Measurements from ENCODE around the gene GAREM1. TPM values are rescaled to one million over a fixed set of nuclear protein-coding genes. Genes with fewer than 3 reads are reported as not detected.

GAREM1 gene
- total RNA-seq, 1 donor from 2014 or later = 5.1 TPM

- no peak for DNase-seq (ENCODE audit: low spot score)
- Histone ChIP-seq H4K20me1 (ENCODE audit: low read depth) (no peaks in the 10 kb centered on the region), H3K9ac (no peak overlapping the region), H3K4me3 (no peak overlapping the region), H3K36me3 (no peaks in the 10 kb centered on the region), H3K4me1 (peaks cover 4% of the 10 kb centered on the region), H3F3A (ENCODE audit: low read depth) (no peaks in the 10 kb centered on the region), H2AFZ (replicated peaks) (no peak overlapping the region), H3K4me2 (no peak overlapping the region), H3K27me3 (no peaks in the 10 kb centered on the region), H3K79me2 (ENCODE audit: low read depth) (no peaks in the 10 kb centered on the region), H3K27ac (no peak overlapping the region), H3K9me3 (ENCODE audit: low read depth) (no peaks in the 10 kb centered on the region)
- Mint-ChIP-seq H3K4me1 (peaks cover 5% of the 10 kb centered on the region), H3K36me3 (no peaks in the 10 kb centered on the region), H3K9me3 (no peaks in the 10 kb centered on the region), H3K27me3 (ENCODE audit: insufficient read depth, low read depth) (peaks cover 2% of the 10 kb centered on the region), H3K4me3 (no peak overlapping the region), H3K27ac (no peak overlapping the region)
- no peak for TF ChIP-seq EZH2phosphoT487 (IDR thresholded peaks at IDR 0.05)
- no peak for TF ChIP-seq EZH2 (IDR thresholded peaks at IDR 0.05)
- no peak for TF ChIP-seq CTCF (IDR thresholded peaks at IDR 0.05)
Observed at GRCh38 chr18:32261003-32261402, 209.7 kb downstream of the GAREM1 start.

- no peaks in the 10 kb centered on the region for H3K9me3 Mint-ChIP-seq
- H3K4me3 Mint-ChIP-seq = no peak overlapping the region
- TF ChIP-seq CTCF (IDR thresholded peaks at IDR 0.05) (no peak), EZH2phosphoT487 (IDR thresholded peaks at IDR 0.05) (no peak), EZH2 (IDR thresholded peaks at IDR 0.05) (no peak)
Observed at GRCh38 chr18:32259553-32259952, 211.1 kb downstream of the GAREM1 start.

GRCh38 chr18:32258558-32259204 lies 212.0 kb downstream of the GAREM1 start:
- Mint-ChIP-seq H3K4me1 (peaks cover 5% of the 10 kb centered on the region), H3K36me3 (no peaks in the 10 kb centered on the region), H3K4me3 (no peak overlapping the region), H3K9me3 (no peaks in the 10 kb centered on the region), H3K27me3 (ENCODE audit: insufficient read depth, low read depth) (peaks cover 2% of the 10 kb centered on the region), H3K27ac (no peak overlapping the region)
- Histone ChIP-seq H3K4me1 (peaks cover 4% of the 10 kb centered on the region), H3K9me3 (ENCODE audit: low read depth) (no peaks in the 10 kb centered on the region), H3K9ac (no peak overlapping the region), H2AFZ (replicated peaks) (no peak overlapping the region), H3K4me2 (no peak overlapping the region), H3K4me3 (no peak overlapping the region), H4K20me1 (ENCODE audit: low read depth) (no peaks in the 10 kb centered on the region), H3K27me3 (no peaks in the 10 kb centered on the region), H3K27ac (no peak overlapping the region), H3F3A (ENCODE audit: low read depth) (no peaks in the 10 kb centered on the region), H3K36me3 (no peaks in the 10 kb centered on the region), H3K79me2 (ENCODE audit: low read depth) (no peaks in the 10 kb centered on the region)
- TF ChIP-seq EZH2phosphoT487 (IDR thresholded peaks at IDR 0.05) = no peak
- TF ChIP-seq EZH2 (IDR thresholded peaks at IDR 0.05) = no peak
- no peak for TF ChIP-seq CTCF (IDR thresholded peaks at IDR 0.05)
- no peak for DNase-seq (ENCODE audit: low spot score)

More at GRCh38 chr18:32259553-32259952, 211.1 kb downstream of the GAREM1 start:
- Histone ChIP-seq H3K4me1 (peaks cover 4% of the 10 kb centered on the region), H3K27me3 (no peaks in the 10 kb centered on the region), H4K20me1 (ENCODE audit: low read depth) (no peaks in the 10 kb centered on the region), H3K36me3 (no peaks in the 10 kb centered on the region), H3K79me2 (ENCODE audit: low read depth) (no peaks in the 10 kb centered on the region), H3K9me3 (ENCODE audit: low read depth) (no peaks in the 10 kb centered on the region), H3K4me2 (no peak overlapping the region), H3K27ac (no peak overlapping the region), H3F3A (ENCODE audit: low read depth) (no peaks in the 10 kb centered on the region), H3K9ac (no peak overlapping the region), H3K4me3 (no peak overlapping the region), H2AFZ (replicated peaks) (no peak overlapping the region)
- no peak for DNase-seq (ENCODE audit: low spot score)
- Mint-ChIP-seq H3K27me3 (ENCODE audit: insufficient read depth, low read depth) (peaks cover 2% of the 10 kb centered on the region), H3K36me3 (no peaks in the 10 kb centered on the region), H3K4me1 (peaks cover 5% of the 10 kb centered on the region), H3K27ac (no peak overlapping the region)

Measured in neural progenitor cell (in vitro differentiated cells).